GM19395 (cell line): ENCODE data around the gene MAN2A1.
"Not testable (repeated sequence)": the region's sequence is repeated elsewhere in the genome, so short reads cannot be mapped to it uniquely, and the experiment has no call there.

Experiments used
- ATAC-seq: cut with Tn5 transposase; IDR thresholded peaks from one replicate; pipeline ENCODE4 v1.9.1; 2021; ENCODE audit warnings: mild to moderate bottlenecking, moderate library complexity; ENCODE audit not compliant: unreplicated experiment

The MAN2A1 gene

GRCh38 chr5:109857405-109858031, 167.8 kb downstream of the MAN2A1 start:
- ATAC-seq: no peak

- no peak for ATAC-seq
Observed at GRCh38 chr5:109859537-109859936, 169.8 kb downstream of the MAN2A1 start.

GRCh38 chr5:109862301-109862700, 172.6 kb downstream of the MAN2A1 start:
- ATAC-seq: no peak

- no peak for ATAC-seq
Observed at GRCh38 chr5:109863752-109864151, 174.0 kb downstream of the MAN2A1 start.

GRCh38 chr5:109865637-109866036, 175.9 kb downstream of the MAN2A1 start:
- ATAC-seq: no peak

- ATAC-seq: no peak
Observed at GRCh38 chr5:109866051-109866450, 176.3 kb downstream of the MAN2A1 start.

- ATAC-seq: no peak
Observed at GRCh38 chr5:109868737-109869136, 179.0 kb downstream of the MAN2A1 start.

GRCh38 chr5:109873687-109874086, 184.0 kb downstream of the MAN2A1 start:
- ATAC-seq: no peak

GRCh38 chr5:109874108-109874507, 184.4 kb downstream of the MAN2A1 start:
- no peak for ATAC-seq

GRCh38 chr5:109876030-109876725, 186.5 kb downstream of the MAN2A1 start:
- no peak for ATAC-seq

- ATAC-seq: no peak
Observed at GRCh38 chr5:109876941-109877669, 187.4 kb downstream of the MAN2A1 start.

GRCh38 chr5:109877670-109878045, 187.9 kb downstream of the MAN2A1 start:
- no peak for ATAC-seq

GRCh38 chr5:109878887-109879286, 189.2 kb downstream of the MAN2A1 start:
- no peak for ATAC-seq

- ATAC-seq: no peak
Observed at GRCh38 chr5:109880907-109881685, 191.4 kb downstream of the MAN2A1 start.

GRCh38 chr5:109882546-109882945, 192.8 kb downstream of the MAN2A1 start:
- no peak for ATAC-seq

- ATAC-seq: no peak
Observed at GRCh38 chr5:109884676-109885075, 194.9 kb downstream of the MAN2A1 start.

GRCh38 chr5:109885205-109885604, 195.5 kb downstream of the MAN2A1 start:
- ATAC-seq: no peak

- ATAC-seq: no peak
Observed at GRCh38 chr5:109888989-109889388, 199.3 kb downstream of the MAN2A1 start.

GRCh38 chr5:109893271-109893670, 203.5 kb downstream of the MAN2A1 start:
- not testable (repeated sequence) for ATAC-seq

- no peak for ATAC-seq
Observed at GRCh38 chr5:109898269-109899162, 208.8 kb downstream of the MAN2A1 start.
